ENCODE data around the gene RTEL1.

DNA sequence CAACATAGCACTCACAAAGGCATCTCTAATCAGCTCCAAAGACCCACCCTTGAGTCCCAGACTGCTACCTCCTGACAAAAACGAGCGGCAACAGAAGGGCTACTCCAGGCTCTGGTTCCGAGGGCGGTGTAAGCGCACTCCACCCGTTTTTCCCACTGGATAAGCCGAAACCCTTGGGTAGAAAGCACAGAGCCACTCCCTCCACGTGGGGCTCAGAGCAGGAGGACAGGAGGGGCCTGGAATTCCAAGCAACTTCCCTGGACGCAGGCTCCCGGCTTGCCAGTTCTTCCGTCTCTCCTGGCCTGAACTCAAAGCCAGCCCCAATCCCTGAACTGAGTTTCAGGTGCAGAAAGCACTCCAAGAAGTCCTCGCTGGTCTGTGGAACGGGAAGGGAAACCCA, 38.6 kb upstream of the RTEL1 start:
- TF ChIP-seq POLR2A (IDR thresholded peaks at IDR 0.05) (no peak), CTCF (IDR thresholded peaks at IDR 0.05) (no peak), EP300 (IDR thresholded peaks at IDR 0.05) (no peak), POLR2AphosphoS5 (IDR thresholded peaks at IDR 0.05) (no peak)
